ENCODE measurements around the gene DDIAS.

DDIAS gene

GRCh38 chr11:82901922-82902485 lies 468 bp downstream of the DDIAS start:
- TF ChIP-seq TAF1 (IDR thresholded peaks at IDR 0.05; ENCODE audit: borderline replicate concordance, insufficient read depth, low read length) (no peak), FOXP2 (optimal IDR thresholded peaks at IDR 0.05; ENCODE audit: borderline replicate concordance, extremely low read depth, extremely low read length, insufficient read depth) (no peak), REST (IDR thresholded peaks at IDR 0.05; ENCODE audit: insufficient read depth in 1 of 2, low read depth in 2 of 2, low read length in 2 of 2) (no peak), POLR2AphosphoS5 (IDR thresholded peaks at IDR 0.05; ENCODE audit: low read depth, low read length) (no peak), SIN3A (IDR thresholded peaks at IDR 0.05; ENCODE audit: borderline replicate concordance, insufficient read depth, low read length) (no peak)

- TF ChIP-seq SIN3A (IDR thresholded peaks at IDR 0.05; ENCODE audit: borderline replicate concordance, insufficient read depth, low read length) (no peak), REST (IDR thresholded peaks at IDR 0.05; ENCODE audit: insufficient read depth in 1 of 2, low read depth in 2 of 2, low read length in 2 of 2) (no peak), FOXP2 (optimal IDR thresholded peaks at IDR 0.05; ENCODE audit: borderline replicate concordance, extremely low read depth, extremely low read length, insufficient read depth) (no peak), TAF1 (IDR thresholded peaks at IDR 0.05; ENCODE audit: borderline replicate concordance, insufficient read depth, low read length) (no peak), POLR2AphosphoS5 (IDR thresholded peaks at IDR 0.05; ENCODE audit: low read depth, low read length) (no peak)
These were observed 1.3 kb downstream of the DDIAS start for GRCh38 chr11:82902880-82903279.

GRCh38 chr11:82903843-82904586 lies 2.5 kb downstream of the DDIAS start:
- TF ChIP-seq SIN3A (IDR thresholded peaks at IDR 0.05; ENCODE audit: borderline replicate concordance, insufficient read depth, low read length) (no peak), TAF1 (IDR thresholded peaks at IDR 0.05; ENCODE audit: borderline replicate concordance, insufficient read depth, low read length) (no peak), POLR2AphosphoS5 (IDR thresholded peaks at IDR 0.05; ENCODE audit: low read depth, low read length) (no peak), REST (IDR thresholded peaks at IDR 0.05; ENCODE audit: insufficient read depth in 1 of 2, low read depth in 2 of 2, low read length in 2 of 2) (no peak), FOXP2 (optimal IDR thresholded peaks at IDR 0.05; ENCODE audit: borderline replicate concordance, extremely low read depth, extremely low read length, insufficient read depth) (no peak)

GRCh38 chr11:82906236-82906635 lies 4.7 kb downstream of the DDIAS start:
- TF ChIP-seq FOXP2 (optimal IDR thresholded peaks at IDR 0.05; ENCODE audit: borderline replicate concordance, extremely low read depth, extremely low read length, insufficient read depth) (no peak), TAF1 (IDR thresholded peaks at IDR 0.05; ENCODE audit: borderline replicate concordance, insufficient read depth, low read length) (no peak), SIN3A (IDR thresholded peaks at IDR 0.05; ENCODE audit: borderline replicate concordance, insufficient read depth, low read length) (no peak), POLR2AphosphoS5 (IDR thresholded peaks at IDR 0.05; ENCODE audit: low read depth, low read length) (no peak), REST (IDR thresholded peaks at IDR 0.05; ENCODE audit: insufficient read depth in 1 of 2, low read depth in 2 of 2, low read length in 2 of 2) (no peak)

Data from PFSK-1 (cell line).